HepG2 (cell line): ENCODE results near the gene GFER. TPM values are rescaled to one million over a fixed set of nuclear protein-coding genes. Genes with fewer than 3 reads are reported as not detected.

Experiments used
- ARID4A ChIP-seq: sonication (generic); formaldehyde crosslinking; IDR thresholded peaks from 2 replicates; pipeline ENCODE4 v1.5.0; 2020; ENCODE audit warnings: mild to moderate bottlenecking, missing genetic modification reagents, borderline replicate concordance
- SIX4 ChIP-seq: sonication (generic); formaldehyde crosslinking; IDR thresholded peaks from 2 replicates; pipeline ENCODE4 v1.4.0; 2020; ENCODE audit warnings: missing genetic modification reagents
- ZNF142 ChIP-seq: sonication (generic); formaldehyde crosslinking; IDR thresholded peaks from 2 replicates; pipeline ENCODE4 v1.4.0; 2020; ENCODE audit warnings: missing genetic modification reagents
- polyA plus RNA-seq, 8 experiments: library from polyadenylated mRNA; depleted of rRNA in 3 of 8; stranded (reverse) in 7 of 8; unstranded in 1 of 8; fragments of >200 nt; fragmentation: Illumina TruSeq in 4 of 8; extraction: Trizol in 4 of 8; gene quantifications; 2 replicates each; pipeline versions ENCODE4 v1.2.1 to v1.2.3, GENCODE V29; 2011 to 2016; ENCODE audit warnings: low read depth in 4 of 8, missing spikeins in 1 of 8, mixed read lengths in 1 of 8; ENCODE audit not compliant: insufficient read depth in 1 of 8
- total RNA-seq, 5 experiments: library from RNA; depleted of rRNA; stranded (reverse); fragments of >200 nt; fragmentation: Illumina TruSeq; extraction: Trizol; gene quantifications; 2 replicates each; pipeline ENCODE4 v1.2.3, GENCODE V29; 2016; ENCODE audit warnings: low read depth in 1 of 5

Gene GFER
- total and polyA plus RNA-seq, 2 of the 13 experiments (the other 11 are each of a cell fraction or from before 2014, with no cell fraction given): 28.6 to 71.7 TPM

- 0 out of 2 replicates have a peak, but pooled peaks have one; percentile 6 for TF ChIP-seq ZNF142
- no peak for TF ChIP-seq SIX4
- peak; percentile 16 for TF ChIP-seq ARID4A
These were observed 25.2 kb downstream of the GFER start (continued) for GRCh38 chr16:2009164-2009711.
